Measurements from ENCODE around the gene EID2.

Gene EID2

GRCh38 chr19:39539518-39540332 lies at the start of gene EID2:
Gene EID2 (minus strand): TSS chr19:39540161. CDS start chr19:39540079, 82 bp downstream.
- peak; percentile 93 for DNase-seq

- no peak for DNase-seq
Measured at GRCh38 chr19:39588066-39588465, 48.1 kb upstream of the EID2 start.

DNA sequence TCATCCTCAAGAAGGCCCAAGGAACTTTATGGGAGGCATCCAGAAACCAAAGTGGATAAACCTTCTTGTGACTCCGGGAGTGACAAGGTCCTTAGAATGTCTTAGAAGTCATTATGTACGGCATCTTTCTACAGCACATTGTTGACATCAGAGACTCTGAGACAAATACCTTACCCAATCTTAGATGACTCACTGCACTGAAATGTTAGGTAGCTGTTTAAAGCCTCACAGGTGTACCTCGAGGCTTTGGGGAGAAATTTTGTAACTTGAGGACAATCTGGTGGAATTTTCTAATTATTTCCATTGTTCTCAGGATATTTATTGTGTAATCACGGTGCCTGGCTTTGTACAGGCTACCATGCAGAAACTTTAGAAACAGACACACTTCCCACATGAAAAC lies 47.5 kb upstream of the EID2 start:
- no peak for DNase-seq

GRCh38 chr19:39582891-39583625 lies 43.1 kb upstream of the EID2 start:
- no peak for DNase-seq

DNA sequence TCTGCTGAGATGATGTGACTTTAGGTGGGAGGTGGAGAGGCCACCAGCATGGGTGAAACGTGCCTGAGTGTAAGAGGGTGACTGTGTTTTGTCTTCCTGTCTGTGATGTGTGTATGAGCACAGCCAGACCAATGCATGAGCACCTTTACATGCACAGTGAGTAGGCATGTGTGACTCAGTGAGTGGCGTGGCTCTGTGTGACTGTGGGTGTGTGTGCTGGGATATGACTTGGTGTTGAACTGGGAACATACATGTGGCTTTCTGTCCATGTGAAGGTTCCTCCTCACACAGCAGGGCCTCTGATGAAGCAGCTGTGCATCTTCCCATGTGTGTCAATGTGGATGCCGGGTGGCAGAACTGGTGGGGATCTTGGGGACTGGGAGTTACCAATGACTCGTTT lies 42.5 kb upstream of the EID2 start:
- DNase-seq, result no peak

- no peak for DNase-seq
Measured at GRCh38 chr19:39568604-39569003, 28.6 kb upstream of the EID2 start.

GRCh38 chr19:39566064-39566463 lies 26.1 kb upstream of the EID2 start:
- no peak for DNase-seq

- no peak for DNase-seq
Measured at GRCh38 chr19:39563408-39563807, 23.4 kb upstream of the EID2 start.

GRCh38 chr19:39558624-39559117 lies 18.7 kb upstream of the EID2 start:
- peak; percentile 44 for DNase-seq

DNA sequence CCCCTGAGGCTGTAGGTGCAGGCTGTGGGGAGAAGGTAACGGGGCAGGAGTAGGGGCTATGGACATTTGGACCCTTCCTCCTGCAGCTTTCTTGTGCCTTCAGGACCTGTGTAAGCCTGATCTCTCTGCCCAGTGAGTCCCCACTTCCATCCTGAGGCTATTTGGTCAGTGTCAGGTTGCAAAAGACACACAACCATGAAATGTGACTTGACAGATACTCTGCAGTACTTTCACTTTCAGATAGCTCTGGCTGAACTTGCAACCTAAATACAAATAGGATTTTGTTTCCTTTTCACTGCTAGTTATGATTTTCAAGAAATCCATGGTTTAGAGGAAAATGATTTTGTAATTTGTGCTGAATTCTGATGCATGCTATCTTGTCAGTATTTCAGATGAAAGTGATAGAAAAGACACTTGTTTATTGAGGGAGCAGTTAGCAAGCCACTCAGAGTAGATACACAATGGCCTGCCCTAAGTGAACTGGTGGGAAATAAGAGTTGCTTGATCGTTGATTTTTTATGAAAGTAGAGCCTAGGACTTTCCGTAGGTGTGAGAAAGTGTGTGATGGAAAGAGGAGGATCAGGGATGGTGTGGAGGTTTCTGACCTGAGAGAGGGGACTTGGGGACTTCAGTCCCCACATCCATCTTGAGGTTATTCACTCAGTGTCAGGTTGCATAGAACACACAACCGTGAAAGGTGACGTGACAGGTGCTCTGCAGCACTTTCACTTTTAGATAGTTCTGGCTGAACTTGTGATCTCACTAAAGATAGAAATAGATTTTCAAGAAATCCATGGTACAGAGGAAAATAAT lies 18.1 kb upstream of the EID2 start:
- peak; percentile 38 for DNase-seq

DNA sequence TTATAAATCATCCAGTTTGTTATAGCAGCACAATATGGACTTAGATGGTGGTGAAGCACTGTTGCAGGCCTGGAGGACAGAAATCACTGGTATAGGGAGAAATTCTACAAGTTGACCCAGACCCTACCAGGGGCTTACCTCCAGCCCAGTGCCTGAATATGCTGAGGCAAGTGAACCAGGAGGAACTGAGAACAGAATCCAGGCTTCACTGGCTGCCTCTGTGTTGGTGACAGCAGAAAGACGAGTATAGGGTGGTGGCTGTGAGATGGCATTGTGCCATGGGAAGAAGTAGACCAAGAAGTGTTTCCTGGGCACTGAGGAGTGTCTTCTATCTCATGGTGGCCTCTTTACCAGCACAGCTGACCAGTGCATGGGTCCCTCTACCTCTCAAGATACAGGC lies 15.9 kb upstream of the EID2 start:
- DNase-seq, result no peak

GRCh38 chr19:39554701-39555311 lies 14.8 kb upstream of the EID2 start:
- no peak for DNase-seq

DNA sequence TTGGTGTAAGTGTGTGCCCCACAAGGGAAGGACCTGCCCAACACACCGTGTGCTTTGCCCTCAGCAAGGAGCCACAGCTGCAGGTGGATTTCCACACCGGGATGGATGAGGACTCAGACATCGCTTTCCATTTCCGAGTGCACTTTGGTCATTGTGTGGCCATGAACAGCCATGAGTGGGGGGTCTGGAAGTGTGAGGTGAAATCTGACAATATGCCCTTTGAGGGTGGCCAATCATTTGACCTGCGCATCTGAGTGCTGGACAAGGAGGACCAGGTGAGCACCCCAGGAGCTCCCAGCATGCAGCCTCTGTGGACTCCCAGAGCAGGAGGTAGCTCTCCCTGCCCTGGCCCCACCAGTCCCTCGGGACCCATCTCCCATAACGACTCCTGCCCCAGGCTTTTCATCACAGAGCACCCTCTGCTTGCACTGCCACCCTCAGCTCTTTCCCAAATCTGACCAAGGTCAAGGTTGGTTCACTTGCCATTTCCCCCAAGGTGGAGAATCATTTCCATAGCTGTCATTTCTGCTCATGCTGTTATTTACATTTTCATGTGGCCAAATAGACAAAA lies 13.2 kb upstream of the EID2 start:
- DNase-seq, result no peak

- DNase-seq, result no peak
Measured at GRCh38 chr19:39550197-39550596, 10.2 kb upstream of the EID2 start.

- DNase-seq, result no peak
Measured at GRCh38 chr19:39546599-39546998, 6.6 kb upstream of the EID2 start.

GRCh38 chr19:39544911-39545310 lies 5.0 kb upstream of the EID2 start:
- DNase-seq, result peak; percentile 37

GRCh38 chr19:39544226-39544903 lies 4.4 kb upstream of the EID2 start:
- DNase-seq, result no peak

DNA sequence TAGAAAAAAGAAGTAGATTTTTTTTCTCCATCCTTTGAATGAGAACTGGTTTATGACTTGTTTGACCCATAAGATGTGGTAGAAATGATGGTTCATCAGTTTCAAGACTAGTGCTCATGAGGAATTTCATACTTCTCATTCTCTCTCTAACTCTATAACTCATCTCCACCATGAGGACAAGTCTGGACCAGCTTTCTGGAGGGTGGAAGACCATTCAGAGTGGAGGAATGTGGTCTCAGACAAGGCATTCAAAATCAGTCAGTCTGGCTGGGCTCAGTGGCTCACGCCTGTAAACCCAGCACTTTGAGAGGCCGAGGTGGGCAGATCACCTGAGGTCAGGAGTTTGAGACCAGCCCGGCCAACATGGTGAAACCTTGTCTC lies 3.5 kb upstream of the EID2 start:
- DNase-seq, result no peak

DNA sequence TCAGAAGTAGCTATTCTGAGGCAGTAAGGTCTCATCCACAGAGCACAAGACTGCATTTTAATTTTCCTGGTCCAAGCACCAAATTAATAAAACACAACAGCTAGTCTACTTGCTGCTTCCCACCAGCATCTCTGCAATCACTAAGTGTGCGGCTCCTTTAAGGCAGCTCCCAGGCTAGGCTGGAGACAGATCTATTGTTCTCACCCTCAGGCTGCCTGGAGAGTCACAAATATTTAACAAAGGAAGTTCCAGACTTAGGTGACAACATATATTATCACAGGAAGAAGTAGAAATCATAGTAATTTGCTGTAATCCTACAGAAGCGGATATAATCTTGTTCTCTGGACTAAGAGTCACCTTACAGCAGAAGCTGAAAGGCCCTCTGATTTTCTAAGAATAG lies 2.2 kb upstream of the EID2 start:
- DNase-seq, result no peak

- DNase-seq, result no peak
Measured at GRCh38 chr19:39540333-39540673, 342 bp upstream of the EID2 start.

GRCh38 chr19:39539165-39539517 lies 820 bp downstream of the EID2 start:
- DNase-seq, result no peak

DNA sequence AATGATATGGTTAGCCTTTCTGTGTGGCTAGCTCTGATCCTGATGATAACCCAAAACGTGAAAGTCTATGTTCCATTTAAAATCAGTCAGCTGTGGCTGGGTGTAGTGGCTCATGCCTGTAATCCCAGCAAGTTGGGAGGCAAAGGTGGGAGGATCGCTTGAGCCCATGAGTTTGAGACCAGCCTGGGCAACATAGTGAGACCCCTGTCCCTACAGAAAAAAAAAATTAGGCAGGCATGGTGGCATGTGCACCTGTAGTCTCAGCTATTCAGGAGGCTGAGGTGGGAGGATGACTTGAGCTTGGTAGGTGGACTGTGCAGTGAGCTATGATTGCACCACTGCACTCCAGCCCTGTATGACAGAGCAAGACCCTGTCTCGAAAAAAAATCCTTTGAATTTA lies 6.2 kb downstream of the EID2 start:
- no peak for DNase-seq
